Upper lobe of left lung (tissue), 6 donors: ENCODE data around the gene SRSF2. TPM values are rescaled to one million over a fixed set of nuclear protein-coding genes. Genes with fewer than 3 reads are reported as not detected.

Experiments
- ATAC-seq, 2 donors: fragments of 200-7000 bp; cut with Tn5 transposase; one replicate each; pipeline ENCODE4 v1.9.1; 2022; ENCODE audit warnings: mild to moderate bottlenecking in 2 of 2, moderate library complexity in 2 of 2; ENCODE audit not compliant: low FRiP score in 2 of 2
- DNase-seq, 2 donors: peaks; one replicate each; pipeline ENCODE4 v3.0.0-alpha.2; 2019 to 2020
- H3K27ac ChIP-seq, 4 donors: fragments of 200-600 bp; sonication (generic); one replicate each; pipeline ENCODE4 v1.5.1; 2016 to 2019
- H3K27me3 ChIP-seq, 4 donors: fragments of 200-600 bp; sonication (generic); one replicate each; pipeline ENCODE4 v1.5.1; 2017 to 2019
- H3K36me3 ChIP-seq, 4 donors: fragments of 200-600 bp; sonication (generic); one replicate each; pipeline ENCODE4 v1.5.1; 2016 to 2019
- H3K4me1 ChIP-seq, 4 donors: fragments of 200-600 bp; sonication (generic); one replicate each; pipeline ENCODE4 v1.5.1; 2018 to 2019
- H3K4me3 ChIP-seq, 4 donors: fragments of 200-600 bp; sonication (generic); one replicate each; pipeline ENCODE4 v1.5.1; 2017 to 2019; ENCODE audit warnings: mild to moderate bottlenecking in 2 of 4, moderate library complexity in 1 of 4
- H3K9me3 ChIP-seq, 4 donors: fragments of 200-600 bp; sonication (generic); one replicate each; pipeline ENCODE4 v1.5.1; 2018 to 2019
- EP300 ChIP-seq, 4 donors: sonication (generic); formaldehyde crosslinking; IDR thresholded peaks; one replicate each; pipeline ENCODE4 v1.5.1; 2017; ENCODE audit warnings: antibody characterized with exemption in 4 of 4, control low read depth in 2 of 4
- POLR2A ChIP-seq, 4 donors: fragments of 450-650 bp; IDR thresholded peaks; one replicate each; pipeline ENCODE4 v1.5.1; 2016 to 2017; ENCODE audit warnings: antibody characterized with exemption in 4 of 4, mild to moderate bottlenecking in 2 of 4
- POLR2AphosphoS5 ChIP-seq, 2 donors: sonication (generic); formaldehyde crosslinking; IDR thresholded peaks; one replicate each; pipeline ENCODE4 v1.5.1; 2017; ENCODE audit warnings: antibody characterized with exemption in 2 of 2
- WGBS, 2 donors: methylation state at CpG; one replicate each; pipeline ENCODE4 v1.1.5; 2017 to 2018; 5-methylcytosine and 5-hydroxymethylcytosine counted together
- total RNA-seq, 6 donors: library from RNA; depleted of rRNA in 4 of 6; stranded (reverse); fragments of >200 nt in 4 of 6; gene quantifications; one replicate each; pipeline versions ENCODE4 v1.1.0 to v1.2.1, GENCODE V29; 2016 to 2021
- TF ChIP-seq, protein P1 (sequence below), 6 experiments: fragments of 450-650 bp in 4 of 6; fragments of 200-600 bp in 2 of 6; sonication (generic) in 2 of 6; IDR thresholded peaks; one replicate each; pipeline ENCODE4 v1.5.1; 2016 to 2019; ENCODE audit warnings: antibody characterized with exemption in 6 of 6
- donor health status: DM: no; HTN: no; CAD: no; lungs with moderate emphysema.
- donor health status: DM: no; HTN: yes; CAD: no; lungs with severe emphysema.

The SRSF2 gene
- total RNA-seq, 6 donors from 2014 or later: 133 to 454 (median 211) TPM

DNA sequence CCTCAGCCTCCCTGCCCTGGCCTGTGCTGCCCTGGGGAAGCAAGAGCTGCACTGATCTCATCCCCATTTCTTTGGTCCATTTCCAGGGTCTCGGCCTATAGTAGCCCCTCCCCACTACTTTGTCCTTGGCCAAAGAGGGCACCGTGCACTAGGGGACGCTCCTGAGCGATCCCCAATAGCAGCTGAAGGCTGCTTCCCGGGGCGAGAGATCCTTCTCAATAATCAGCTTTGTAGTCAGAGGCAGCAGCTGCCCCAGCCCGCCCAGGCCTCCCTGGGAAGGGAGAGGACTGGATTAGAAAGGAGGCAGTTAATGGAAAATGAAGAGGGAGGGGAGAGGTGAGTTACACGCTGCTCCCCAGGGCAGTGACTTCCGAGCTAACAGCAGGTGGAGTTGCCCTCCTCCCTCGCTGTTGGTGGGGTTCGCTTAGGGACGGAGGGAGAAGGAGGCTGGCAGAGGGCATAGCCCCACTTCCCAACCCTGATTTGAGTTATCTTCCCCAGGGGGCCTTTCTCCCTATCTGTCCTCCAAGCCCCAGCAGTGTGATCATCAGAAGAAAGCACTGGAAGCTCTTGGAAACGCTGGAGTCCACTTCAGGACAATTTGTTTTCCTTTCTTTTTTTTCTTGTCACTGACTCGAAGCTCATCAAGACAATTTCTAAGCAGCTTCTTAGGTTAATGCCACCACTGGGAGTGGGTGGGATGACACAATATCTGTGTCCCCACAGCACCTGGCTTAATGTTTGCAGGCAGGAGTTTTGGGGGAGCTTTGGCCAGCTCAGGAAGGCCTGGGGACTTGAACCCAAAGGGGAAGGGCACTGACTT lies 28.9 kb downstream of the SRSF2 start:
- Histone ChIP-seq H3K27me3 (no peaks in the 10 kb centered on the region), H3K4me1 (peaks cover 22 to 42% (median 35%) of the 10 kb centered on the region in 4 donors), H3K4me3 (no peak overlapping the region), H3K9me3 (no peaks in the 10 kb centered on the region), H3K27ac (peak overlapping the region; percentile 59 to 94 (median 73)), H3K36me3 (peaks cover 0 to 7% (median 3%) of the 10 kb centered on the region in 4 donors)
- ATAC-seq (peak in 1 of 2 donors; percentile 41), DNase-seq (no peak)
- TF ChIP-seq POLR2A (IDR thresholded peaks at IDR 0.05) (no peak), POLR2AphosphoS5 (IDR thresholded peaks at IDR 0.05) (no peak), EP300 (IDR thresholded peaks at IDR 0.05) (no peak)
- TF ChIP-seq, protein P1, sequence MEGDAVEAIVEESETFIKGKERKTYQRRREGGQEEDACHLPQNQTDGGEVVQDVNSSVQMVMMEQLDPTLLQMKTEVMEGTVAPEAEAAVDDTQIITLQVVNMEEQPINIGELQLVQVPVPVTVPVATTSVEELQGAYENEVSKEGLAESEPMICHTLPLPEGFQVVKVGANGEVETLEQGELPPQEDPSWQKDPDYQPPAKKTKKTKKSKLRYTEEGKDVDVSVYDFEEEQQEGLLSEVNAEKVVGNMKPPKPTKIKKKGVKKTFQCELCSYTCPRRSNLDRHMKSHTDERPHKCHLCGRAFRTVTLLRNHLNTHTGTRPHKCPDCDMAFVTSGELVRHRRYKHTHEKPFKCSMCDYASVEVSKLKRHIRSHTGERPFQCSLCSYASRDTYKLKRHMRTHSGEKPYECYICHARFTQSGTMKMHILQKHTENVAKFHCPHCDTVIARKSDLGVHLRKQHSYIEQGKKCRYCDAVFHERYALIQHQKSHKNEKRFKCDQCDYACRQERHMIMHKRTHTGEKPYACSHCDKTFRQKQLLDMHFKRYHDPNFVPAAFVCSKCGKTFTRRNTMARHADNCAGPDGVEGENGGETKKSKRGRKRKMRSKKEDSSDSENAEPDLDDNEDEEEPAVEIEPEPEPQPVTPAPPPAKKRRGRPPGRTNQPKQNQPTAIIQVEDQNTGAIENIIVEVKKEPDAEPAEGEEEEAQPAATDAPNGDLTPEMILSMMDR (IDR thresholded peaks at IDR 0.05): no peak
- WGBS, 2 donors: 77% methylated on average over 14 of the region's 14 CpGs

DNA sequence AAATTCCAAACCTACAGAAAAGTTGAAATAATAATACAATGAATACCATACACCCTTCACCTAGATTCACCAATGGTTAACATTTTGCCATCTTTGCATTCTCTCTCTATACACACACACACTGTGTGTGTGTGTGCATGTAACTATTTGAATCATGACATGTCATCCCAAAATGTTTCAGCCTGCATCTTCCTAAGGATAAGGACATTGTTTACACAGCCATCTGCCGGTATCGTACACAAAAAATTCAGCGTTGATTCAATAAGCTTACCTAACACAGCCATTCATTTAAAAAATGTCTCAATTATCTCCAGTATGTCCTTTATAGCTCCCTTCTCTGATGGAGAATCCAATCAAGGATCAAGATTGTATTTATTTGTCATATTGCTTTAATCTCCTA lies 30.3 kb downstream of the SRSF2 start:
- 73 to 81% methylated on average over 3 of the region's 3 CpGs for WGBS, 2 donors
- TF ChIP-seq POLR2A (IDR thresholded peaks at IDR 0.05) (no peak), POLR2AphosphoS5 (IDR thresholded peaks at IDR 0.05) (no peak), EP300 (IDR thresholded peaks at IDR 0.05) (no peak)
- TF ChIP-seq, protein P1 (IDR thresholded peaks at IDR 0.05): no peak
- H3K4me3 ChIP-seq: no peak overlapping the region
- H3K9me3 ChIP-seq: no peaks in the 10 kb centered on the region
- peaks cover 26 to 39% (median 32%) of the 10 kb centered on the region in 4 donors for H3K4me1 ChIP-seq
- ATAC-seq (no peak), DNase-seq (no peak)
- H3K27ac ChIP-seq: no peak overlapping the region
- no peaks in the 10 kb centered on the region for H3K27me3 ChIP-seq
- H3K36me3 ChIP-seq: no peaks in the 10 kb centered on the region

DNA sequence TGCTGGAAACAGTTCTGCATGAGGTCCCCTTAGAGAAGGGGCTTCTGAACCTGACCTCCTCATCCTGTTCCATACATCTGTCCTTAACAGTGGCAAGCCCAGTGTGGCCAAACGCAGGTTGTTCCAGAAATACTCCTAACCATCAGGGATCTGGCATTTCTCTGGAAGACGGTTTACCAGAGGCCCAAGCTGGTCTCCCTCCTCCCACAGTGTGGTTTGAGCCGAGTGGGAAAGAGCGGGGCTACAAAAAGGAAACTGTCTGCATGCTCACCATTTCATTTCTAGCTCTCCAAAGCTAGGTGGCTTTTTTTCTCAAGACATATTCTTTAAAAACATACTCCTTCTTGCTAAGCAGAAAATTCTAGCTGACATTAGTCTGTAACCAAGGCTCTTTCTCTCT lies 32.3 kb downstream of the SRSF2 start:
- 71 to 80% methylated on average over 4 of the region's 4 CpGs for WGBS, 2 donors
- peaks cover 30 to 42% (median 38%) of the 10 kb centered on the region in 4 donors for H3K4me1 ChIP-seq
- no peaks in the 10 kb centered on the region for H3K27me3 ChIP-seq
- H3K27ac ChIP-seq: no peak overlapping the region
- no peaks in the 10 kb centered on the region for H3K9me3 ChIP-seq
- no peak for ATAC-seq
- no peak overlapping the region for H3K4me3 ChIP-seq
- no peaks in the 10 kb centered on the region for H3K36me3 ChIP-seq
- TF ChIP-seq POLR2A (IDR thresholded peaks at IDR 0.05) (no peak), POLR2AphosphoS5 (IDR thresholded peaks at IDR 0.05) (no peak), EP300 (IDR thresholded peaks at IDR 0.05) (no peak)
- TF ChIP-seq, protein P1 (IDR thresholded peaks at IDR 0.05): no peak
- DNase-seq: no peak

- Histone ChIP-seq H3K36me3 (no peaks in the 10 kb centered on the region), H3K9me3 (no peaks in the 10 kb centered on the region), H3K27me3 (no peaks in the 10 kb centered on the region), H3K4me3 (no peak overlapping the region), H3K27ac (no peak overlapping the region), H3K4me1 (peaks cover 25 to 45% (median 38%) of the 10 kb centered on the region in 4 donors)
- DNase-seq (no peak), ATAC-seq (no peak)
- WGBS, 2 donors: 91 to 93% methylated on average over 10 of the region's 10 CpGs
- TF ChIP-seq EP300 (IDR thresholded peaks at IDR 0.05) (no peak), POLR2AphosphoS5 (IDR thresholded peaks at IDR 0.05) (no peak), POLR2A (IDR thresholded peaks at IDR 0.05) (no peak)
- TF ChIP-seq, protein P1 (IDR thresholded peaks at IDR 0.05): no peak
Observed at GRCh38 chr17:76702941-76703637, 34.0 kb downstream of the SRSF2 start.
